A673 (cell line): Measurements from ENCODE around the gene SLC44A3. TPM values are rescaled to one million over a fixed set of nuclear protein-coding genes. Genes with fewer than 3 reads are reported as not detected.

Source experiments
- BruUV-seq: library from RNA; stranded (reverse); fragments of 400-500 nt; replicated peaks from 2 replicates; lab custom pipeline; 2021; lab: Mats Ljungman, UMichigan
- CTCF ChIA-PET: fragments of 300-600 bp; sonication (Branson Sonifier 250); formaldehyde crosslinking; loops from one replicate; lab custom pipeline; 2022; ENCODE audit warnings: antibody characterized with exemption; lab: Charles Lee
- POLR2A ChIA-PET: fragments of 300-600 bp; sonication (Branson Sonifier 250); formaldehyde crosslinking; loops from one replicate; lab custom pipeline; 2022; ENCODE audit warnings: antibody characterized with exemption; ENCODE audit not compliant: low non-redundant PET; lab: Charles Lee
- DNase-seq: peaks from one replicate; pipeline ENCODE4 v3.0.0-alpha.2; 2015; ENCODE audit warnings: low spot score
- H3K27ac ChIP-seq: fragments of 200-600 bp; sonication (generic); 2 replicates; pipeline ENCODE4 v1.5.1; 2016; ENCODE audit warnings: mixed run types, low read depth, mild to moderate bottlenecking, mixed read lengths, antibody characterized with exemption, low read length; ENCODE audit not compliant: poor library complexity, severe bottlenecking
- H3K27me3 ChIP-seq: fragments of 200-600 bp; sonication (generic); replicated peaks from 2 replicates; pipeline ENCODE4 v1.6.1; 2017; ENCODE audit warnings: mixed run types, low read depth, mild to moderate bottlenecking, mixed read lengths, antibody characterized with exemption, low read length; ENCODE audit not compliant: insufficient read depth, poor library complexity
- H3K36me3 ChIP-seq: fragments of 200-600 bp; sonication (generic); 2 replicates; pipeline ENCODE4 v1.6.1; 2016; ENCODE audit warnings: mixed run types, mild to moderate bottlenecking, mixed read lengths, antibody characterized with exemption, low read length; ENCODE audit not compliant: insufficient read depth, poor library complexity, severe bottlenecking
- H3K4me1 ChIP-seq: fragments of 200-600 bp; sonication (generic); 2 replicates; pipeline ENCODE4 v1.6.1; 2017; ENCODE audit warnings: mixed run types, mild to moderate bottlenecking, mixed read lengths, antibody characterized with exemption, low read length; ENCODE audit not compliant: insufficient read depth, poor library complexity, severe bottlenecking
- H3K4me3 ChIP-seq: fragments of 200-600 bp; sonication (generic); 2 replicates; pipeline ENCODE4 v1.5.1; 2016; ENCODE audit warnings: low read depth, mixed run types, mild to moderate bottlenecking, mixed read lengths, low read length; ENCODE audit not compliant: poor library complexity, severe bottlenecking
- H3K9me3 ChIP-seq: fragments of 200-600 bp; sonication (generic); 2 replicates; pipeline ENCODE4 v1.6.1; 2016; ENCODE audit warnings: mixed run types, low read depth, mild to moderate bottlenecking, mixed read lengths, antibody characterized with exemption, low read length; ENCODE audit not compliant: poor library complexity, severe bottlenecking
- EZH2 ChIP-seq: fragments of 200-600 bp; sonication (generic); IDR thresholded peaks from 2 replicates; pipeline ENCODE4 v1.6.1; 2017; ENCODE audit warnings: borderline replicate concordance, low read depth, mild to moderate bottlenecking, mixed read lengths, antibody characterized with exemption, low read length; ENCODE audit not compliant: poor library complexity, severe bottlenecking
- intact Hi-C: fragments of 100-400 bp; cut with micrococcal nuclease; formaldehyde crosslinking; loops from one replicate; pipeline ENCODE4 v1.10.0; 2022; ENCODE audit not compliant: unreplicated experiment
- total RNA-seq: library from RNA; stranded (reverse); gene quantifications from 2 replicates; pipeline ENCODE4 v1.2.3, GENCODE V29; 2021
- TF ChIP-seq, protein P1 (sequence below): fragments of 300-800, 200-600 bp; sonication (generic); conservative IDR thresholded peaks from 2 replicates; pipeline ENCODE4 v1.5.1; 2017; ENCODE audit warnings: low read depth, mild to moderate bottlenecking, antibody characterized with exemption, low read length, moderate library complexity, mixed read lengths

The SLC44A3 gene
- total RNA-seq, 1 experiment from 2014 or later, result not detected

DNA sequence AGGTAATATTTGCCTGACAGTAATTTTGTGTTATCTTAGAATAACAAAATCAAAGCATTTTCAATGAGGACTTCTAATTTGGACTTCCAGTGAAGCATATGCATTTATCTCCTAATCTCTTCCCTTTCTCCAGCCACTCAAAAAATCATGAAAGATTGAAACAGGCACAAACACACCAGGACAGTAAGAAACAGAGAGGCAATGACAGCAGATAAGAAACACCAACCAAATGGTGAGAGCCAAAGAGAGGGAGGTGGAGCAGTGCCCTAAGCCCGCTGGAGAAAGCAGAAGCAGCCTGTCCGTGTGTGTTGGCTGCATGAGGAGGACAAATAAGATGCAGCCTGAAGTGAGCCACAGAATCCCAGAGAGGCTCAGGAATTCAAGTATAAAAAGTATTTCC is 39.0 kb downstream of the SLC44A3 start:
- Histone ChIP-seq H3K9me3 (no peaks in the 10 kb centered on the region), H3K4me1 (no peaks in the 10 kb centered on the region), H3K4me3 (no peak overlapping the region), H3K27me3 (no peaks in the 10 kb centered on the region), H3K27ac (no peak overlapping the region), H3K36me3 (no peaks in the 10 kb centered on the region)
- DNase-seq, result no peak
- intact Hi-C loops, result no loop called here
- no TSS peak for BruUV-seq
- TF ChIP-seq, protein P1, sequence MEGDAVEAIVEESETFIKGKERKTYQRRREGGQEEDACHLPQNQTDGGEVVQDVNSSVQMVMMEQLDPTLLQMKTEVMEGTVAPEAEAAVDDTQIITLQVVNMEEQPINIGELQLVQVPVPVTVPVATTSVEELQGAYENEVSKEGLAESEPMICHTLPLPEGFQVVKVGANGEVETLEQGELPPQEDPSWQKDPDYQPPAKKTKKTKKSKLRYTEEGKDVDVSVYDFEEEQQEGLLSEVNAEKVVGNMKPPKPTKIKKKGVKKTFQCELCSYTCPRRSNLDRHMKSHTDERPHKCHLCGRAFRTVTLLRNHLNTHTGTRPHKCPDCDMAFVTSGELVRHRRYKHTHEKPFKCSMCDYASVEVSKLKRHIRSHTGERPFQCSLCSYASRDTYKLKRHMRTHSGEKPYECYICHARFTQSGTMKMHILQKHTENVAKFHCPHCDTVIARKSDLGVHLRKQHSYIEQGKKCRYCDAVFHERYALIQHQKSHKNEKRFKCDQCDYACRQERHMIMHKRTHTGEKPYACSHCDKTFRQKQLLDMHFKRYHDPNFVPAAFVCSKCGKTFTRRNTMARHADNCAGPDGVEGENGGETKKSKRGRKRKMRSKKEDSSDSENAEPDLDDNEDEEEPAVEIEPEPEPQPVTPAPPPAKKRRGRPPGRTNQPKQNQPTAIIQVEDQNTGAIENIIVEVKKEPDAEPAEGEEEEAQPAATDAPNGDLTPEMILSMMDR, result no peak
- no peak for TF ChIP-seq EZH2
- ChIA-PET CTCF (no interaction called here), POLR2A (no interaction called here)

- no TSS peak for BruUV-seq
- Histone ChIP-seq H3K4me1 (peaks cover 6% of the 10 kb centered on the region), H3K36me3 (no peaks in the 10 kb centered on the region), H3K27me3 (no peaks in the 10 kb centered on the region), H3K4me3 (no peak overlapping the region), H3K9me3 (no peaks in the 10 kb centered on the region), H3K27ac (no peak overlapping the region)
- no peak for DNase-seq
- ChIA-PET POLR2A (no interaction called here), CTCF (interaction anchor here (1.0 kb wide), 2 partner anchors 8 to 179 kb away, joined by 3 to 5 read pairs; no protein-coding TSS in a partner anchor)
- intact Hi-C loops, result no loop called here
- TF ChIP-seq, protein P1, result no peak
- TF ChIP-seq EZH2, result no peak
Measured at GRCh38 chr1:94862718-94863117, 42.6 kb downstream of the SLC44A3 start.

DNA sequence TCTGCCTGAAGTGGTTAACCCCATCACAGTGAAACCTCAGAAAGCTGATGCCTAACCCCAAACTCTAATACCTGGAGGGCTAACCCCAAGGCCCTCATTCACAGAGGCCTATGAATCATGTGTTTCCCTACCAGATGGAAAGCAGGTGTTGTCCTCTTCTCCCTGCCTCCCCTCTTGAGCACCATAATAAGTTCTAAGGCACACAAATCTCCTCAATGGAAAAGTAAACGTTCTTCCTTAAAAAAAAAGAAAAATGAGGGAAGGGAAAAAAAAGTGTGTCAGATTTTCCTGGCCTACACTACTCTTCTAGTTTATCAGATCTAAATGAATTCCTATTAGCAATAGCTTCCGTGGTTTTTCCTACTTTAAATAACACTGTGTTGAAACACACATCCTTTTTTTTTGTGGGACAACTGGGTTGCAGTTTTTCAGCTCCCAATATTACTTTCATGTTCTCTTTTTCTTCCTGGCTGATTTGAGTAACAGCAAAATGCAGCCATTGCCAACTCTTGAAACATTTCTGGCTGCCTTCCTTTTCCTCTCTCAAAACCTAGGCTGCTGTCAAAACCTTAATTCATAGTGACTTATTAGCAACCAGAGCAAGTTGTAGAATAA is 43.2 kb downstream of the SLC44A3 start:
- no peaks in the 10 kb centered on the region for H3K36me3 ChIP-seq
- POLR2A ChIA-PET, result no interaction called here
- BruUV-seq, result no TSS peak
- CTCF ChIA-PET, result interaction anchor here (1.0 to 1.8 kb wide), 4 partner anchors 9 to 180 kb away, joined by 3 to 10 read pairs (median 6); no protein-coding TSS in a partner anchor
- intact Hi-C loops, result no loop called here
- H3K9me3 ChIP-seq, result no peaks in the 10 kb centered on the region
- H3K27me3 ChIP-seq, result no peaks in the 10 kb centered on the region
- no peak for DNase-seq
- H3K4me3 ChIP-seq, result no peak overlapping the region
- peaks cover 6% of the 10 kb centered on the region for H3K4me1 ChIP-seq
- no peak for TF ChIP-seq EZH2
- TF ChIP-seq, protein P1, result no peak
- no peak overlapping the region for H3K27ac ChIP-seq
